ENCODE results near the gene RALGAPA2. TPM values are rescaled to one million over a fixed set of nuclear protein-coding genes. Genes with fewer than 3 reads are reported as not detected.

The RALGAPA2 gene
- total and polyA plus RNA-seq, 2 donors (not counting 3 experiments of a cell fraction or from before 2014, with no cell fraction given), result 10.0 to 46.8 TPM

DNA sequence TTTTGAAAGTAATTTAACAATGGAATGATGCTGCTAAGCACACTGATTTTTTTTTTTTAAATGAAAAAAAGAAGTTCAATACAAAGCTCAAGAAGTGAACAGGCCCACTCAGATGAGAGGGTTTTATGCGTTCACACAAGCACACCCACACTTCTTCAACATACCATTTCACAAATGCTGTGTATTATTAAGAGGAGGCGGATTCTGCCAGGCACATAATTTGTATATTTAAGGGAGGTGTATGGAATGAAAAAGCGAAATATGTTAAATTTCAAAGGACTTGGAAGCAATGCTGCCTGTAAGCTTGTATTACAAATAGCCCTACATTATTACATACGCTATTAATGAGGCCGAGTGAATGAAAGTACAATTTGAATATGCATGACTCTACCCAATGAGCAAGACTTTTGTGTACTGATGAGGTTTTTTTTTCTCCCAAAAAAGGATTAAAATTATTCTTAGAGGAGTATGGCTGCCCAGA lies 220.6 kb downstream of the RALGAPA2 start:
- CTCF ChIA-PET, result interaction anchor here (0.8 to 1.2 kb wide), 2 partner anchors 10 to 16 kb away, joined by 3 to 4 read pairs; no protein-coding TSS in a partner anchor
- no peaks in the 10 kb centered on the region for H3K79me2 ChIP-seq (ENCODE audit: control insufficient read depth, insufficient read depth, low read length)
- H4K20me1 ChIP-seq (replicated peaks; ENCODE audit: control insufficient read depth, extremely low read depth, insufficient read depth, low read length), result no peaks in the 10 kb centered on the region
- dilution Hi-C loops (cut with MboI; ENCODE audit: extremely low pct_ligation_motif_present, low sequenced_read_pairs) (no loop called here), intact Hi-C loops (cut with micrococcal nuclease) (no loop called here)
- H3K4me1 ChIP-seq (ENCODE audit: control insufficient read depth, extremely low read depth, insufficient read depth, low read length), result peaks cover 4% of the 10 kb centered on the region
- H3K9me1 ChIP-seq (replicated peaks; ENCODE audit: control insufficient read depth, extremely low read depth, insufficient read depth, low read length), result no peaks in the 10 kb centered on the region
- H3K4me3 ChIP-seq (replicated peaks in 1 of 3; ENCODE audit: insufficient read depth in 1 of 3, low read depth in 1 of 3, low read length in 3 of 3), result no peak overlapping the region
- H3K27ac ChIP-seq (ENCODE audit: insufficient read depth, low read depth, low read length), result no peak overlapping the region
- POLR2A ChIA-PET, result no interaction called here
- no peak for DNase-seq (ENCODE audit: low read depth, low spot score)
- no peak overlapping the region for H2AFZ ChIP-seq (ENCODE audit: low read depth, low read length)
- BruUV-seq (replicated peaks), result no TSS peak
- FAIRE-seq, result no peak
- H3K9me3 ChIP-seq (replicated peaks; ENCODE audit: control insufficient read depth, insufficient read depth, low read length), result no peaks in the 10 kb centered on the region
- peaks cover 3% of the 10 kb centered on the region in 2 experiments for H3K36me3 ChIP-seq (ENCODE audit: control insufficient read depth in 2 of 2, extremely low read depth in 1 of 2, insufficient read depth in 2 of 2, low read length in 2 of 2)
- no peak for TF ChIP-seq MYC (IDR thresholded peaks at IDR 0.05; ENCODE audit: low read depth, low read length)
- TF ChIP-seq JUN (IDR thresholded peaks at IDR 0.05; ENCODE audit: borderline replicate concordance, insufficient read depth, insufficient read length, low read depth), result no peak
- no peak for TF ChIP-seq GATA2 (IDR thresholded peaks at IDR 0.05; ENCODE audit: insufficient read depth, insufficient read length, low read depth, low read length)
- TF ChIP-seq FOS (IDR thresholded peaks at IDR 0.05; ENCODE audit: borderline replicate concordance, insufficient read depth, low read length), result no peak
- TF ChIP-seq, protein P1, sequence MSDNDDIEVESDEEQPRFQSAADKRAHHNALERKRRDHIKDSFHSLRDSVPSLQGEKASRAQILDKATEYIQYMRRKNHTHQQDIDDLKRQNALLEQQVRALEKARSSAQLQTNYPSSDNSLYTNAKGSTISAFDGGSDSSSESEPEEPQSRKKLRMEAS (IDR thresholded peaks at IDR 0.05; ENCODE audit: insufficient read depth, insufficient read length), result no peak
- TF ChIP-seq EZH2 (IDR thresholded peaks at IDR 0.05; ENCODE audit: borderline replicate concordance, low read depth, low read length, severe bottlenecking), result no peak
- TF ChIP-seq POLR2AphosphoS5 (IDR thresholded peaks at IDR 0.05; ENCODE audit: insufficient read depth, low read depth, low read length), result no peak
- TF ChIP-seq, protein P2, sequence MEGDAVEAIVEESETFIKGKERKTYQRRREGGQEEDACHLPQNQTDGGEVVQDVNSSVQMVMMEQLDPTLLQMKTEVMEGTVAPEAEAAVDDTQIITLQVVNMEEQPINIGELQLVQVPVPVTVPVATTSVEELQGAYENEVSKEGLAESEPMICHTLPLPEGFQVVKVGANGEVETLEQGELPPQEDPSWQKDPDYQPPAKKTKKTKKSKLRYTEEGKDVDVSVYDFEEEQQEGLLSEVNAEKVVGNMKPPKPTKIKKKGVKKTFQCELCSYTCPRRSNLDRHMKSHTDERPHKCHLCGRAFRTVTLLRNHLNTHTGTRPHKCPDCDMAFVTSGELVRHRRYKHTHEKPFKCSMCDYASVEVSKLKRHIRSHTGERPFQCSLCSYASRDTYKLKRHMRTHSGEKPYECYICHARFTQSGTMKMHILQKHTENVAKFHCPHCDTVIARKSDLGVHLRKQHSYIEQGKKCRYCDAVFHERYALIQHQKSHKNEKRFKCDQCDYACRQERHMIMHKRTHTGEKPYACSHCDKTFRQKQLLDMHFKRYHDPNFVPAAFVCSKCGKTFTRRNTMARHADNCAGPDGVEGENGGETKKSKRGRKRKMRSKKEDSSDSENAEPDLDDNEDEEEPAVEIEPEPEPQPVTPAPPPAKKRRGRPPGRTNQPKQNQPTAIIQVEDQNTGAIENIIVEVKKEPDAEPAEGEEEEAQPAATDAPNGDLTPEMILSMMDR (IDR thresholded peaks at IDR 0.05; ENCODE audit: extremely low read depth in 1 of 2, insufficient read depth in 1 of 2, low read depth in 1 of 2, low read length in 2 of 2), result no peak
- TF ChIP-seq POLR2A (IDR thresholded peaks at IDR 0.05; ENCODE audit: low read depth, low read length), result no peak
- H3K4me2 ChIP-seq (ENCODE audit: insufficient read depth, low read length), result no peak overlapping the region
- no peak overlapping the region for H3K9ac ChIP-seq (replicated peaks; ENCODE audit: extremely low read depth, insufficient read depth, low read length)
- H3K27me3 ChIP-seq (ENCODE audit: control insufficient read depth in 2 of 2, insufficient read depth in 2 of 2, low read length in 2 of 2), result no peaks in the 10 kb centered on the region

Data from endothelial cell of umbilical vein (primary cell).